ELR (cell line): ENCODE measurements around the gene GPER1.

Experiments
- DNase-seq: peaks from one replicate; pipeline ENCODE4 v3.0.0-alpha.2; 2015; ENCODE audit warnings: low read depth

Gene GPER1

DNA sequence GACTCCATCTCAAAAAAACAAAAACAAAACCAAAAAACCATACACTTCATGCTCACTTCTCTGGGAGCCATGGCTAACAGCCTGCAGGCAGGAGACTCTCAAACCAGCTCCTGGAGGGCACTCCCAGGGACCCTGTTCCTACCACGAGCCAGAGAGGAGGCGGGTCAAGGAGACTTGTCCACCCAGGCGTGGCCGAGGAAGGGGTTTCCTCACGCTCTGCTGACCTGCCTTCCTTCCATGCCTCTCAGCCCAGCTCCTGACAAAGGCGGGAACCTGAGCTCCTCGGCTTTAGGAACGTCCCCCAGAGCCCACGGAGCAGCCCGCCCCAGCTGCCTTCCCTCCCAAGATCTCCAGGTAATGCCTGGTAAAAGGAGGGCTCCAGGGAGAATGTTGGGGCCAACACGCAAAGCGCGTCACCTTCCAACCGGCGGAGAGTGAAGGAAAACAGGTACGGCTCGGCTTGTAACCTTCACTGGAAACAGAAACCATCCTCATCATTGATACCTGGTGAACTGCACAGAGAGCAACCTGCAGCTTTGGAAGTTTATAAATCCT lies 34.0 kb upstream of the GPER1 start:
- no peak for DNase-seq

DNA sequence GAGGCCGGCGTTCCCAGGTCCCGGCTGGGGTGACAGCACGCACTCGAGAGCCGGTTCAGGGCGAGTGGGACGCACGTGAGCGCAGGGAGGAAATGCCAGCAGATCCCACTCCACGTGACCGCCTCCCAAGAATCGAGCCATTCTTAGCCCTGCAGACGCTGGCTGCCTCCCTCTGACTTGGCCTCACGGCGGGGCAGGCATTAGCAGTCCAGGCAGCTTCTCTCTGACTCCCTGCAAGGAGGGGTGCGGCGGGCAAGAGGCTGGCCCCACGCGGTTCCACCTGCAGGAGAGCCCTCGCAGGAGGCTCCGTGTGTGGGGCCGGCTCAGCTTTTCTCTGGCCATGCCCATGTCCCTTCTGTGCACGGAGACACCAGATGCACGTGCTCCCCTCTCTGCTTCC lies 33.5 kb upstream of the GPER1 start:
- DNase-seq = no peak

DNA sequence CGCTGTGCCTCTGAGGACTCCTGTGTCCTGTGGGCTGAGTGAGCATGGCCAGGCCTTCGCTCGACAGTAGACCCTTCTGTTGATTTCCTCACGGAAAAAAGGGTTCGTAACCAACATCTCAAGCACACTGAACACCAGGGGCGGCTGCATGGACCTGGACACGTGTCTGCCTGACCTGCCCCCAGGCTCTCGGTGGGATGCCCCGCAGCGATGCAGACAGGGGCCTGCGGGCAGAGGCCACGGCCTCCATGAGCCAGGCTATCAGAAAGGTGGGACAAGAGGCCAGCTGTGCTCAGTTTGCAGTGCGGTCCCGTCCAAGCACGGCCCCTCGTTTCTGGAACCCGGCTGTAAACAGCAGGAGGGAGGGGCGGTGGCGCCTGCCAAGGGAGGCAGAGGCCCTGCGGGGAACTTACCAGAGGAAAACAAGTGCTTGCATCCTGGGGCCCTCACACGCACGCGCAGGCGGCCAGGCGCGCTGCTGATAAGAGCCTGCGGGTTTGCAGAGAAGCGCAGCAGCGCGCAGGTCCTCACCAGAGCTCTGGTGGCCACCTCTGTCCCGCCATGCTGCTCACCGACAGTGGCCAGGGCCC lies 33.0 kb upstream of the GPER1 start:
- DNase-seq = no peak

DNA sequence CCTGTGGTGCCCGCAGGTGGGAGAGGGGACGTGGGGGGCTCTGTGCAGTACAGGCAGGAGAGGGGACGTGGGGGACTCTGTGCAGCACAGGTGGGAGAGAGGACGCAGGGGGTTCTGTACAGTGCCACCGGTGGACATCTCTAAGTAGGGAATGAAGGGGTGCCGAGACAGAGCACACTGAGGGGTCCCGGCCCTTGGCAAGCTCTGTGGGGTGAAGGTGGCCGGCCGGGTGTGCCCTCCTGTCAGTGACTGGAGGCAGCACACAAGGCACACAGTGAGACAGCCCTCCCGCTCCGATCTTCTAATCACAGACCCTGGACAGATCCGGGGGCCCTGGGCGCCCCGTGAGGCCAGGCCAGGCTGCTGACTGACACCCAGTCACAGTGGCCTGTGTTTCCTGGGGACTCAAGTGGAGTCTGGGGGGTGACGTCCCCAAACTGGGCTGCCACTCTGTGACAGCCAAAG lies 32.4 kb upstream of the GPER1 start:
- no peak for DNase-seq

- no peak for DNase-seq
Observed at GRCh38 chr7:1055956-1056784, 31.7 kb upstream of the GPER1 start.

DNA sequence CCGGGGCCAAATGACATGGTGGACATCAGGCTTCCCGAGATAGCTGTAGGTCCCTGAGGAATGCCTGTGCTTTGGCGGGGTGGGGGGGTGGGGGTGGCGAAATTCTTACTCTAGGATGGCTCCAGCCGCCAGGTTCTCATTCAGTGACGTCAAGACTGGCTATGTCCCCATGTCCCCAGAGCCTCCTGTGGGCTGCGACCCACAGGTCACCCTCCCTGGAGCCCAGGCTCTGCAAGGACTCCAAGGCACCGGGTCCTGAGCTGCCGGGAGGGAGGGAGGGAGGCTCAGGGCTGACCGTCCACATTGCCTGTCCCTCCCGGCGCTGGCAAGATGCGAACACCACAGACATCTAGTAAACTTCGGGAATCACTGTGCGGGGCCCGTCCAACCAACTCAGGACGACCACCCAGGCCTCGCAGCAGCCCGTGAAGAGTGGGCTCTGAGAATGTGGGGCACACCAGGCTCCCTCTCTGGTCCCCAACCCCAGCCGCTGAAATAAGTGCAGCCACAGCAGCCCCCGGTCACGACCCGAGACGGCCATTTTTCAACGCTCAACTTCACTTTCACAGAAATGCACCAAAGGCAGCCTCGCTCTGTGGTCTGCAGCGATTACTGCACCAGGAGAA lies 31.0 kb upstream of the GPER1 start:
- DNase-seq = no peak

DNA sequence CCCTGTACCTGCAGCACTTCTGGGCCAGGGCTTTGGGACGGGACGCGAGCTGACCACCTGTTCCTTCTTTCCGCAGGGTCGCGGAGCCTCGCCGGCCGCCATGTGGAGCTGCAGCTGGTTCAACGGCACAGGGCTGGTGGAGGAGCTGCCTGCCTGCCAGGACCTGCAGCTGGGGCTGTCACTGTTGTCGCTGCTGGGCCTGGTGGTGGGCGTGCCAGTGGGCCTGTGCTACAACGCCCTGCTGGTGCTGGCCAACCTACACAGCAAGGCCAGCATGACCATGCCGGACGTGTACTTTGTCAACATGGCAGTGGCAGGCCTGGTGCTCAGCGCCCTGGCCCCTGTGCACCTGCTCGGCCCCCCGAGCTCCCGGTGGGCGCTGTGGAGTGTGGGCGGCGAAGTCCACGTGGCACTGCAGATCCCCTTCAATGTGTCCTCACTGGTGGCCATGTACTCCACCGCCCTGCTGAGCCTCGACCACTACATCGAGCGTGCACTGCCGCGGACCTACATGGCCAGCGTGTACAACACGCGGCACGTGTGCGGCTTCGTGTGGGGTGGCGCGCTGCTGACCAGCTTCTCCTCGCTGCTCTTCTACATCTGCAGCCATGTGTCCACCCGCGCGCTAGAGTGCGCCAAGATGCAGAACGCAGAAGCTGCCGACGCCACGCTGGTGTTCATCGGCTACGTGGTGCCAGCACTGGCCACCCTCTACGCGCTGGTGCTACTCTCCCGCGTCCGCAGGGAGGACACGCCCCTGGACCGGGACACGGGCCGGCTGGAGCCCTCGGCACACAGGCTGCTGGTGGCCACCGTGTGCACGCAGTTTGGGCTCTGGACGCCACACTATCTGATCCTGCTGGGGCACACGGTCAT lies 30.3 kb upstream of the GPER1 start:
- DNase-seq = no peak

DNA sequence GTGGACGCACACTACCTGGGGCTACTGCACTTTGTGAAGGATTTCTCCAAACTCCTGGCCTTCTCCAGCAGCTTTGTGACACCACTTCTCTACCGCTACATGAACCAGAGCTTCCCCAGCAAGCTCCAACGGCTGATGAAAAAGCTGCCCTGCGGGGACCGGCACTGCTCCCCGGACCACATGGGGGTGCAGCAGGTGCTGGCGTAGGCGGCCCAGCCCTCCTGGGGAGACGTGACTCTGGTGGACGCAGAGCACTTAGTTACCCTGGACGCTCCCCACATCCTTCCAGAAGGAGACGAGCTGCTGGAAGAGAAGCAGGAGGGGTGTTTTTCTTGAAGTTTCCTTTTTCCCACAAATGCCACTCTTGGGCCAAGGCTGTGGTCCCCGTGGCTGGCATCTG lies 29.6 kb upstream of the GPER1 start:
- no peak for DNase-seq

DNA sequence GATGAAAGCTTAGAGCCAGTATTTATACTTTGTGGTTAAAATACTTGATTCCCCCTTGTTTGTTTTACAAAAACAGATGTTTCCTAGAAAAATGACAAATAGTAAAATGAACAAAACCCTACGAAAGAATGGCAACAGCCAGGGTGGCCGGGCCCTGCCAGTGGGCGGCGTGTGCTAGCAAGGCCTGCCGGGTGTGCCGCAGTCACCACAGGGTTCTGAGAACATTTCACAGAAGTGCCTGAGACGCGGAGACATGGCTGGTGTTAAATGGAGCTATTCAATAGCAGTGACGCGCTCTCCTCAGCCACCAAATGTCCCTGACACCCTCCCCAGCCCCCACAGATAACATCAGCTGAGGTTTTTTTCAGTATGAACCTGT lies 29.1 kb upstream of the GPER1 start:
- no peak for DNase-seq

DNA sequence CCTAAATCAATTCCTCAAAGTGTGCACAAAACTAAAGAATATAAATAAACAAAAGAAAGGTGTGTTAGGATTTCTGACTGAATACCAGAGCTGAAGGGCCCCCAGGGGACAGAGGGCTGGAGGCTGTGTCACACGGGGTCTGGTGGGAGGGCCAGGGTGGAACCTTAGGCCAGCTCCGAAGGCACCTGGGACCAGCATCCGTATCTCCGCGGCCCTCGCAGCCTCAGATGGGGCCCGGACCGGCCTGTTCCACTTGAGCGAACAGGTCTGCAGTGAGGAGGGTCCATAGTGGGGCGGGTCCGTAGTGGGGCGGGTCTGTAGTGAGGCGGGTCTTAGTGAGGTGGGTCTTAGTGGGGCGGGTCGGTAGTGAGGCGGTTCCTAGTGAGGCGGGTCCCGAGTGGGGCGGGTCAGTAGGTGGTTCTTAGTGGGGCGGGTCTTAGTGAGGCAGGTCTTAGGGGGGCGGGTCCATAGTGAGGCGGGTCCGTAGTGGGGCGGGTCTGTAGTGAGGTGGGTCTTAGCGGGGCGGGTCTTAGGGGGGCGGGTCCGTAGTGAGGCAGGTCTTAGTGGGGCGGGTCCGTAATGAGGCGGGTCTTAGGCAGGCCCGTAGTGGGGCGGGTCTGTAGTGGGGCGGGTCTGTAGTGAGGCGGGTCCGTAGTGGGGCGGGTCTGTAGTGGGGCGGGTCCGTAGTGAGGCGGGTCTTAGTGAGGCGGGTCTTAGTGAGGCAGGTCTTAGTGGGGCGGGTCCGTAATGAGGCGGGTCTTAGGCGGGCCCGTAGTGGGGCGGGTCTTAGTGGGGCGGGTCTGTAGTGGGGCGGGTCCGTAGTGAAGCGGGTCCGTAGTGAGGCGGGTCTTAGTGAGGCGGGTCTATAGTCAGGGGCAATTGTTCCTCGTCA lies 28.5 kb upstream of the GPER1 start:
- peak; percentile 47 for DNase-seq

- DNase-seq = no peak
Observed at GRCh38 chr7:1060315-1061072, 27.4 kb upstream of the GPER1 start.

DNA sequence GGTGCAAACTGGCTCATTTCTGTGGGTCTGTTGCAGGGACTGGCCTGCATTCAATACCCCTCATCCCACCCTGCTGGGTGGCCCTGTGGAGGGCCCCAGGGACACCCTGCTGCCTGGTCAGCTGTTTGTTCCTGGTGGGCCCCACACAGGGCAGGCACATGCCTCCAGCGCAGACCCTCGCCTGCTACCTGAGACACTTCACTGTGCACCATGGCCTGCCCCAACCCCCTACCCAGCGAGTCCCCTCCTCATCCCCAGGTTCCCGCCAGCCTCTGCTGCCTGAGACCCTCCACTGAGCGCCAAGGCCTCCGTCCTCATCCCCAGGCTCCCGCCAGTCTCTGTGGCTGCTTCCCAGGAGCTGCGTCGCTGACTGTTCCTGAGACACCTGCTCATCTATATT lies 26.7 kb upstream of the GPER1 start:
- DNase-seq = no peak

DNA sequence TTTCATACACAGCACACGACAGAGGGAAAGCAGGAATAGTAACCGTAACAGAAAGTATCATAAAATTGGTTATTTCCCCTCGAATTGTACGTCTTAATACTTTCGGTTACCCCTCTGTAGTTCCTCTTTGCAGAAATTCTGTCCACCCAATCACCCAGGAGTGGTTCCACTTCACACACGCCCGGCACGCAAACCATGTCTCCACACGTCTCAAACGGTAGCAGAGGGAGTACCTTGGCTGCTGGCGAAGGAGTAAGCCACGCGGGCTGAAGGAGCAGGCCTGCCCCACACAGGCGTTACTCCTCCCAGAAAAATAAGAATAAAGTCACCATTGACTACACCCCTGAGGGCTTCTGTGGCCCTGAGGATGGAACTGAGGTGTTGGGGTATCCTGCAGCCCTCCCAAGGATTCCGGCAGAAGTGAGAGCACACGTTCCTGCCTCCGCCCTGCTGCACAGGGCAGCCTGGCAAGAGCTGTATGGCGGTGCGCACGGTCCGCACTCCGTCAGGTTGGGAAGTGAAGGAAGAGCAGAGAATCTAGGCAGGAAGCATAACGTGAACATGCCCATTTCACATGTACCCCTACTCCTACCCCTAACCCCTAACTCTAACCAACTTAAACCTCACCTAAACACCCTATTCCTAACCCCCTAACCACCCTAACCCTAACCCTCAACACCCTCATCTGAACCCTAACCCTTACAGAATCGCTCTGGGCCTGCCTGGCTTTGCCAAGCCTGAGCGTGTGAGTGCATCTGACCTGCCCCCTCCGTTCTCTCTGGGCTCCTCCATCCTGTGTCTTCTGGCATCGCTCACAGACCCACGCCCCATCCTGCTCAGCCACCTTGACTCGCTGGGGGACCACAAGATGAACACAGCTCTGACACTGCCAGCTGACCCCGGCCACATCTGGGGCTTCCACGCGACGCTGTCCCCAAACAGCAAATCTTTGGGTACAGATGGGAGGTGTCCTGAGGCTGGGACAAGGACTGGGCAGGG lies 25.3 kb upstream of the GPER1 start:
- no peak for DNase-seq

DNA sequence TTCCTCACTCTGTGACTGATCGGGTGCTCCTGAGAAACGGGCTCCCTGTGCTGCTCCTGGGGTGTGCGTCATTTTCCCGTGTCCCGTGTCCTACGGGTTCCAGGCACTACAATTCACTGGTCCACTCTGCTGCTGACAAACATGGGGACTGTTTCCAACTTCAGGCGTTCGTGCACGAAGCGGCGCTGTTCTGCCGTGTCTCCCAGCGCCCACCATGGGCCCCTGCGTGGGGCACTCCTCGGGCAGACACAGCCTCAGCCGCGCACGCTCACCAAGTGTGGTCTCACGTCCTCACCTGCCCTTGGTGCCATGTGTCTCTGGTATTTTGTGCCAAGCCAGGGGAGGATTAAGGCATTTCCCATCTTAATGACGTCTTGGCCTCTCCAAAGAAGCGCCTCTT lies 24.6 kb upstream of the GPER1 start:
- DNase-seq = no peak

- no peak for DNase-seq
Observed at GRCh38 chr7:1064581-1064980, 23.3 kb upstream of the GPER1 start.

DNA sequence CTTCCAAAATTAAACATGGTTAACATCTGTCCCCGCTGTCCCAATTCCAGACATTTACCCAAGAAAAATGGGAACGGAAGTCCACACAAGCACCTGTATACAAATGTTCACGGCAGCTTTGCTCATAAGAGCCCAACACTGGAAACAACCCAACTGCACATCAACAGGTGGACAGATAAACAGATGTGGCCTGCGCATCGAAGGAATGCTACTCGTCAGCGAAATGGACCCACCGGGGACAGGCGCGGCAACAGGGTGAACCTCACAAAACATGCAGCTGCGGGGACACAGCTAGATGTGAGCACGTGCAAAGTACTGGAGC lies 22.7 kb upstream of the GPER1 start:
- DNase-seq = no peak

DNA sequence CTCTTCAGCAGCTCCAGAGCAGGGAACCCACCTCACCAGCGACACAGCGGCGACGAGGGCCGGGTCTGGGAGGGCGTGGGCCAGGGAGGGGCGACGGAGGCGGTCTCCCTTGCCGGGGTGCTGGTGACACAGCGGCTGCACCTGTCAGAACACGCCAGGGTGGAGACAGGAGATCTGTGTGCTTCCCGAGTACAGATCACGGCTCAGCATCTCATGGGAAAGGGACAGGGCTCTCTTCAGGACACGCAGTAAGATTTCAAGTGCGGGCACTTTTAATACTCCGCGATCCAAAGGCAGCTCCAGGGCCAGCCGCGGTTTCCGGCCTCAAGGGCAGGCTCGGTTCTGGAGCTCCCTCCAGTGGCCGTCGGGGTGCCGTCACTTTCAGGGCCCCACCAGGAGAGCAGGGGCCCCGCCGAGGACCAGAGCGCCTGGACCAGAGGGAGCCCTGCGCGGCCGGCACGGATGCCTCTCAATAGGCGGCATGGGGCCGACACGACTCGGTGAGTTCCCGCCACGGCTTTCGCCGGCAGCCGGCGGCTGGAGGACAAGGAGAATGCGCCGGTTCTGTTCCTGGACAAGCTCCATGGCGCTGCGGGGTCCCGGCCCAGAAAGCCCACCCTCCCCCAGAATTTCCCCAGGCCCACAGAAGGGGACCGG lies 22.2 kb upstream of the GPER1 start:
- DNase-seq = peak; percentile 82

GRCh38 chr7:1066242-1066588 lies 21.7 kb upstream of the GPER1 start:
- DNase-seq = no peak

- no peak for DNase-seq
Observed at GRCh38 chr7:1068013-1068412, 19.9 kb upstream of the GPER1 start.
